Left lung (tissue), 10 donors: ENCODE results near the gene ZHX3. TPM values are rescaled to one million over a fixed set of nuclear protein-coding genes. Genes with fewer than 3 reads are reported as not detected.

Experiments used
- ATAC-seq: fragments of 200-7000 bp; cut with Tn5 transposase; one replicate; pipeline ENCODE4 v1.9.1; 2020; ENCODE audit warnings: moderate library complexity
- DNase-seq, 4 donors: peaks; one replicate each; pipeline ENCODE4 v3.0.0-alpha.2; 2013 to 2020
- H3K27ac ChIP-seq, 2 donors: fragments of 200-600 bp; sonication (generic) in 1 of 2; one replicate each; pipeline versions ENCODE4 v1.5.0 to v1.8.0; 2020 to 2021
- H3K27me3 ChIP-seq, 2 donors: fragments of 200-600 bp; sonication (generic) in 1 of 2; one replicate each; pipeline versions ENCODE4 v1.5.0 to v1.8.0; 2020 to 2021
- H3K36me3 ChIP-seq, 2 donors: fragments of 200-600 bp; sonication (generic) in 1 of 2; one replicate each; pipeline versions ENCODE4 v1.5.0 to v1.8.0; 2020 to 2021
- H3K4me1 ChIP-seq, 2 donors: fragments of 200-600 bp; one replicate each; pipeline ENCODE4 v1.8.0; 2021
- H3K4me3 ChIP-seq, 2 donors: fragments of 200-600 bp; sonication (generic) in 1 of 2; one replicate each; pipeline versions ENCODE4 v1.5.0 to v1.8.0; 2020 to 2021; ENCODE audit warnings: mild to moderate bottlenecking in 1 of 2
- H3K9me3 ChIP-seq, 2 donors: fragments of 200-600 bp; sonication (generic) in 1 of 2; one replicate each; pipeline versions ENCODE4 v1.5.0 to v1.8.0; 2020 to 2021
- CTCF ChIP-seq, 2 donors: fragments of 200-600 bp; sonication (generic) in 1 of 2; IDR thresholded peaks; one replicate each; pipeline versions ENCODE4 v1.5.0 to v1.8.0; 2021; ENCODE audit warnings: antibody characterized with exemption in 2 of 2
- intact Hi-C, 2 donors: fragments of 100-400 bp; cut with DNase I; formaldehyde crosslinking; loops; one replicate each; pipeline versions ENCODE4 v1.11.2 to v1.14.2; 2022
- polyA plus RNA-seq, 6 donors: library from polyadenylated mRNA; unstranded; fragments of 120-200 nt; gene quantifications; one replicate each; pipeline ENCODE4 v1.2.1, GENCODE V29; 2013; ENCODE audit not compliant: insufficient read length in 6 of 6
- total RNA-seq, 2 donors: library from RNA; stranded (reverse); fragmentation: NEBNext Ultra II Directional; extraction: Animal tissue kit (Norgen Biotek cat#: 25700); gene quantifications; one replicate each; pipeline ENCODE4 v1.2.1, GENCODE V29; 2021
- donor health status: DM: no; HTN: yes; CAD: no.
- donor health status: DM: no; HTN: no; CAD: no.

Gene ZHX3
- total and polyA plus RNA-seq, 8 donors: 8.1 to 47.9 (median 11.2) TPM

GRCh38 chr20:41198443-41198842 is 119.1 kb downstream of the ZHX3 start:
- intact Hi-C loops: no loop called here
- no peaks in the 10 kb centered on the region for H3K4me1 ChIP-seq
- H3K27ac ChIP-seq: no peak overlapping the region
- ATAC-seq (no peak), DNase-seq (no peak)
- no peak for TF ChIP-seq CTCF (IDR thresholded peaks at IDR 0.05)
- no peak overlapping the region for H3K4me3 ChIP-seq
- no peaks in the 10 kb centered on the region for H3K27me3 ChIP-seq
- H3K9me3 ChIP-seq: peaks cover 0 to 14% of the 10 kb centered on the region in 2 donors
- H3K36me3 ChIP-seq: peaks cover 0 to 13% of the 10 kb centered on the region in 2 donors

- Histone ChIP-seq H3K36me3 (peaks cover 0 to 10% of the 10 kb centered on the region in 2 donors), H3K9me3 (peaks cover 3 to 22% of the 10 kb centered on the region in 2 donors), H3K27me3 (no peaks in the 10 kb centered on the region), H3K4me3 (no peak overlapping the region), H3K4me1 (no peaks in the 10 kb centered on the region), H3K27ac (no peak overlapping the region)
- intact Hi-C loops: no loop called here
- DNase-seq (no peak), ATAC-seq (no peak)
- TF ChIP-seq CTCF (IDR thresholded peaks at IDR 0.05): no peak
These were observed 120.8 kb downstream of the ZHX3 start for GRCh38 chr20:41196653-41197225.

- no peak for ATAC-seq
- no peak overlapping the region for H3K27ac ChIP-seq
- peaks cover 0 to 10% of the 10 kb centered on the region in 2 donors for H3K36me3 ChIP-seq
- no peaks in the 10 kb centered on the region for H3K27me3 ChIP-seq
- H3K4me1 ChIP-seq: no peaks in the 10 kb centered on the region
- intact Hi-C loops: no loop called here
- no peak for TF ChIP-seq CTCF (IDR thresholded peaks at IDR 0.05)
- DNase-seq: no peak
- H3K9me3 ChIP-seq: peaks cover 3 to 18% of the 10 kb centered on the region in 2 donors
- no peak overlapping the region for H3K4me3 ChIP-seq
These were observed 125.0 kb downstream of the ZHX3 start for GRCh38 chr20:41192575-41192974.

- peaks cover 3 to 18% of the 10 kb centered on the region in 2 donors for H3K9me3 ChIP-seq
- TF ChIP-seq CTCF (IDR thresholded peaks at IDR 0.05): no peak
- DNase-seq (peak in 1 of 4 donors; percentile 59), ATAC-seq (no peak)
- H3K36me3 ChIP-seq: peaks cover 0 to 10% of the 10 kb centered on the region in 2 donors
- no peaks in the 10 kb centered on the region for H3K4me1 ChIP-seq
- H3K4me3 ChIP-seq: no peak overlapping the region
- no peak overlapping the region for H3K27ac ChIP-seq
- H3K27me3 ChIP-seq: no peaks in the 10 kb centered on the region
- intact Hi-C loops: no loop called here
These were observed 125.7 kb downstream of the ZHX3 start for GRCh38 chr20:41191562-41192500.

GRCh38 chr20:41187668-41188067 is 129.9 kb downstream of the ZHX3 start:
- Histone ChIP-seq H3K4me1 (no peaks in the 10 kb centered on the region), H3K36me3 (peaks cover 0 to 17% of the 10 kb centered on the region in 2 donors), H3K27ac (no peak overlapping the region), H3K9me3 (peaks cover 0 to 18% of the 10 kb centered on the region in 2 donors), H3K4me3 (no peak overlapping the region), H3K27me3 (no peaks in the 10 kb centered on the region)
- intact Hi-C loops: no loop called here
- DNase-seq: no peak
- no peak for TF ChIP-seq CTCF (IDR thresholded peaks at IDR 0.05)
- ATAC-seq: no peak
